K562 (cell line): ENCODE results near the gene POLR3G. TPM values are rescaled to one million over a fixed set of nuclear protein-coding genes. Genes with fewer than 3 reads are reported as not detected.

Experiments
- AFF1 ChIP-seq, 2 experiments: fragments of 450-650 bp; IDR thresholded peaks; 2 replicates each; pipeline ENCODE4 v1.6.1; 2018; ENCODE audit warnings: mild to moderate bottlenecking in 2 of 2, low read depth in 1 of 2; ENCODE audit not compliant: partially characterized antibody in 2 of 2
- ARNT ChIP-seq, 2 experiments: fragments of 450-650 bp; IDR thresholded peaks; 2 replicates each; pipeline ENCODE4 v1.6.1; 2016; ENCODE audit warnings: mild to moderate bottlenecking in 1 of 2
- BRF2 ChIP-seq: IDR thresholded peaks from 3 replicates; pipeline ENCODE4 v1.6.1; 2011; ENCODE audit warnings: borderline replicate concordance, mild to moderate bottlenecking; ENCODE audit not compliant: insufficient read length, insufficient read depth
- CCAR2 ChIP-seq: fragments of 200-400 bp; formaldehyde crosslinking; IDR thresholded peaks from 2 replicates; pipeline ENCODE4 v1.6.1; 2017; ENCODE audit warnings: mild to moderate bottlenecking, low read depth, low read length
- DACH1 ChIP-seq: fragments of 450-650 bp; IDR thresholded peaks from 2 replicates; pipeline ENCODE4 v1.6.1; 2018; ENCODE audit not compliant: partially characterized antibody
- ETV1 ChIP-seq: fragments of 450-650 bp; conservative IDR thresholded peaks from 2 replicates; pipeline ENCODE4 v1.6.1; 2016; ENCODE audit warnings: missing genetic modification characterization, control low read depth, low read depth, missing compliant biosample characterization
- FOSL1 ChIP-seq: fragments of 200-800 bp; sonication (Bioruptor generic); conservative IDR thresholded peaks from 2 replicates; pipeline ENCODE4 v1.6.1; 2016; ENCODE audit warnings: missing genetic modification characterization, missing compliant biosample characterization
- HNRNPH1 ChIP-seq: fragments of 200-400 bp; formaldehyde crosslinking; optimal IDR thresholded peaks from 2 replicates; pipeline ENCODE3; 2017; ENCODE audit warnings: low read depth, mild to moderate bottlenecking, low read length, moderate library complexity
- MAFK ChIP-seq: IDR thresholded peaks from 2 replicates; pipeline ENCODE4 v1.6.1; 2011; ENCODE audit warnings: low read length, improper control_type of control experiment
- NR2C2 ChIP-seq, 2 experiments: fragments of 200-800 bp in 1 of 2; sonication (Bioruptor generic) in 1 of 2; sonication (generic) in 1 of 2; formaldehyde crosslinking in 1 of 2; IDR thresholded peaks; 2 replicates each; pipeline versions ENCODE4 v1.6.1 to v1.8.0; 2016 to 2022; ENCODE audit warnings: mild to moderate bottlenecking in 1 of 2, missing compliant biosample characterization in 1 of 2, missing genetic modification characterization in 1 of 2, missing genetic modification reagents in 1 of 2
- PHB ChIP-seq: fragments of 250-450 bp; sonication (Bioruptor Pico); IDR thresholded peaks from 2 replicates; pipeline ENCODE4 v1.5.0; 2021
- POLR2A ChIP-seq: fragments of 450-650 bp; conservative IDR thresholded peaks from 2 replicates; pipeline ENCODE4 v1.6.1; 2016
- POLR2B ChIP-seq: fragments of 450-650 bp; IDR thresholded peaks from 2 replicates; pipeline ENCODE4 v1.6.1; 2018; ENCODE audit warnings: low read depth; ENCODE audit not compliant: partially characterized antibody
- RCOR1 ChIP-seq, 2 experiments: IDR thresholded peaks; 2 replicates each; pipeline ENCODE4 v1.6.1; 2012; ENCODE audit warnings: low read depth in 2 of 2, low read length in 2 of 2, borderline replicate concordance in 1 of 2, improper control_type of control experiment in 1 of 2
- SMARCC2 ChIP-seq: fragments of 450-650 bp; IDR thresholded peaks from 2 replicates; pipeline ENCODE4 v1.6.1; 2017; ENCODE audit warnings: antibody characterized with exemption, moderate library complexity, mild to moderate bottlenecking, low read depth
- SMC3 ChIP-seq: conservative IDR thresholded peaks from 2 replicates; pipeline ENCODE4 v1.6.1; 2011; ENCODE audit warnings: low read depth, low read length, improper control_type of control experiment; ENCODE audit not compliant: insufficient read depth
- SNIP1 ChIP-seq: fragments of 450-650 bp; IDR thresholded peaks from 2 replicates; pipeline ENCODE4 v1.7.1; 2017; ENCODE audit warnings: low read depth, mild to moderate bottlenecking
- TAF1 ChIP-seq: IDR thresholded peaks from 2 replicates; pipeline ENCODE4 v1.6.1; 2011; ENCODE audit warnings: mild to moderate bottlenecking, low read length, moderate library complexity; ENCODE audit not compliant: insufficient read depth, control insufficient read depth, severe bottlenecking; ENCODE audit errors: extremely low read depth
- TAF7 ChIP-seq: fragments of 450-650 bp; IDR thresholded peaks from 2 replicates; pipeline ENCODE4 v1.6.1; 2016; ENCODE audit warnings: missing genetic modification characterization, missing compliant biosample characterization
- TBL1XR1 ChIP-seq, 2 experiments: IDR thresholded peaks; 2 replicates each; pipeline ENCODE4 v1.6.1; 2012; ENCODE audit warnings: improper control_type of control experiment in 2 of 2, low read length in 2 of 2, mild to moderate bottlenecking in 1 of 2
- TOE1 ChIP-seq, 2 experiments: fragments of 450-650 bp in 1 of 2; sonication (generic) in 1 of 2; formaldehyde crosslinking in 1 of 2; IDR thresholded peaks; 2 replicates each; pipeline versions ENCODE4 v1.7.1 to v1.8.0; 2016 to 2022; ENCODE audit warnings: borderline replicate concordance in 2 of 2, mild to moderate bottlenecking in 2 of 2, antibody characterized with exemption in 1 of 2, inconsistent platforms in 1 of 2, low read depth in 1 of 2, missing genetic modification reagents in 1 of 2, moderate library complexity in 1 of 2
- ZC3H4 ChIP-seq: sonication (generic); formaldehyde crosslinking; IDR thresholded peaks from 2 replicates; pipeline ENCODE4 v1.9.0; 2021; ENCODE audit warnings: missing genetic modification reagents, borderline replicate concordance
- polyA plus RNA-seq, 8 experiments: library from polyadenylated mRNA; depleted of rRNA in 4 of 8; stranded (reverse) in 5 of 8; unstranded in 3 of 8; fragments of >200 nt; fragmentation: Nextera tagmentation in 2 of 8; fragmentation: Illumina TruSeq in 1 of 8; extraction: Ambion mirVana in 2 of 8; extraction: Trizol in 1 of 8; gene quantifications; 2 replicates each; pipeline versions ENCODE4 v1.2.1 to v1.2.3, GENCODE V29; 2011 to 2014; ENCODE audit warnings: inconsistent platforms in 1 of 8, missing spikeins in 1 of 8
- total RNA-seq, 7 experiments: library from RNA; depleted of rRNA in 6 of 7; stranded (reverse); fragments of >200 nt in 6 of 7; fragmentation: Illumina TruSeq in 2 of 7; extraction: Trizol in 2 of 7; gene quantifications; 2 replicates each; pipeline versions ENCODE4 v1.2.1 to v1.2.3, GENCODE V29; 2011 to 2021; ENCODE audit warnings: low replicate concordance in 1 of 7

The POLR3G gene
- total and polyA plus RNA-seq, 9 of the 15 experiments (the other 6 are each of a cell fraction or from before 2014, with no cell fraction given) = 39.0 to 111 (median 59.0) TPM

GRCh38 chr5:90529939-90530677 is 55.4 kb downstream of the POLR3G start (continued):
- TF ChIP-seq ARNT (IDR thresholded peaks at IDR 0.05) (peak in 1 of 2 experiments; percentile 40; a peak in 2 of 4 replicates), NR2C2 (CRISPR knock-in tag; IDR thresholded peaks at IDR 0.05) (peak; percentile 27; the same call in 1 of the 2 replicates), NR2C2 (tag; IDR thresholded peaks at IDR 0.05) (no peak), DACH1 (peak; percentile 60), TAF1 (no peak), RCOR1 (IDR thresholded peaks at IDR 0.05; ENCODE audit: borderline replicate concordance in 1 of 2, low read depth in 2 of 2, low read length in 2 of 2) (0 out of 4 replicates have a peak, but pooled peaks of 1 of the 2 experiments have one; percentile 4), POLR2A (no peak), CCAR2 (no peak), TAF7 (tag) (peak; percentile 63), PHB (CRISPR knock-in tag) (no peak), BRF2 (no peak), POLR2B (no peak), SMC3 (peak; percentile 34; the same call in 1 of the 2 replicates), SMARCC2 (peak; percentile 17; the same call in 1 of the 2 replicates), HNRNPH1 (no peak), AFF1 (IDR thresholded peaks at IDR 0.05; ENCODE audit: low read depth in 1 of 2, partially characterized antibody in 2 of 2) (peak in 1 of 2 experiments; percentile 54), SNIP1 (no peak), TBL1XR1 (IDR thresholded peaks at IDR 0.05; ENCODE audit: low read length in 2 of 2) (0 out of 4 replicates have a peak, but pooled peaks of 1 of the 2 experiments have one; percentile 20), ZC3H4 (no peak), ETV1 (tag) (peak; percentile 35; the same call in 1 of the 2 replicates), FOSL1 (tag) (0 out of 2 replicates have a peak, but pooled peaks have one; percentile 26), MAFK (peak; percentile 61), TOE1 (IDR thresholded peaks at IDR 0.05; ENCODE audit: borderline replicate concordance) (peak; percentile 51; the same call in 1 of the 2 replicates), TOE1 (CRISPR knock-in tag; IDR thresholded peaks at IDR 0.05; ENCODE audit: borderline replicate concordance, low read depth) (no peak)
